HL-60 (cell line): ENCODE results near the gene IPP.

Experiments used
- CTCF ChIP-seq: IDR thresholded peaks from one replicate; pipeline ENCODE4 v1.5.1; 2011; ENCODE audit warnings: low read length, control low read depth, inconsistent platforms; ENCODE audit not compliant: insufficient read depth
- GABPA ChIP-seq: IDR thresholded peaks from 2 replicates; pipeline ENCODE4 v1.6.1; 2012; ENCODE audit warnings: low read depth
- SPI1 ChIP-seq: IDR thresholded peaks from 2 replicates; pipeline ENCODE4 v1.6.1; 2012; ENCODE audit warnings: low read depth, mild to moderate bottlenecking, borderline replicate concordance

GRCh38 chr1:45753248-45754037 lies 3.0 kb upstream of the IPP start:
- no peak for TF ChIP-seq CTCF
- TF ChIP-seq SPI1, result peak; percentile 91
- no peak for TF ChIP-seq GABPA
